ENCODE data around the gene FRMD4B. TPM values are rescaled to one million over a fixed set of nuclear protein-coding genes. Genes with fewer than 3 reads are reported as not detected.

FRMD4B gene
- total RNA-seq, 4 donors from 2014 or later, result 9.3 to 54.5 (median 27.9) TPM

DNA sequence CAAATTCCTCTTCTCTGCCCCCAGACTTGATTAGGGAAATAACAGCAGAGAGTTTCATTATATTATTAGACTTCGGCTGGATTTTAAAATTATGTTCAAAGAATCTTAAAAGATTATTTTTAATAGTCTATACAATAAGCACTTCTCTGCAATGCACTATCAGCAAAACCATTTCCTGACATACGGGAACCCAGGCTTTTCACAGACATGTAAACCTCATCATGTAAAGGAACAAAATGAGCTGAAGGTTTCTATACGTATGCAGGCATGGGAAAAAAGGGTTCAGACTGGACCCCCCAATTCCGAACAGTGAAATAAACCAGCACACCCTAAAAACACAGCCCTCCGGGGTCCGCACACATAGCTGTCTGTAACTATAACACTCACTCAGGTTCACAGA lies 185.9 kb downstream of the FRMD4B start:
- no peak for DNase-seq
- H3K4me1 ChIP-seq, result peaks cover 0 to 3% (median 0%) of the 10 kb centered on the region in 4 donors
- no peaks in the 10 kb centered on the region for H3K27me3 ChIP-seq
- H3K9me3 ChIP-seq, result no peaks in the 10 kb centered on the region
- peak overlapping the region; percentile 65 to 80 (median 77) for H3K27ac ChIP-seq
- TF ChIP-seq, protein P1, sequence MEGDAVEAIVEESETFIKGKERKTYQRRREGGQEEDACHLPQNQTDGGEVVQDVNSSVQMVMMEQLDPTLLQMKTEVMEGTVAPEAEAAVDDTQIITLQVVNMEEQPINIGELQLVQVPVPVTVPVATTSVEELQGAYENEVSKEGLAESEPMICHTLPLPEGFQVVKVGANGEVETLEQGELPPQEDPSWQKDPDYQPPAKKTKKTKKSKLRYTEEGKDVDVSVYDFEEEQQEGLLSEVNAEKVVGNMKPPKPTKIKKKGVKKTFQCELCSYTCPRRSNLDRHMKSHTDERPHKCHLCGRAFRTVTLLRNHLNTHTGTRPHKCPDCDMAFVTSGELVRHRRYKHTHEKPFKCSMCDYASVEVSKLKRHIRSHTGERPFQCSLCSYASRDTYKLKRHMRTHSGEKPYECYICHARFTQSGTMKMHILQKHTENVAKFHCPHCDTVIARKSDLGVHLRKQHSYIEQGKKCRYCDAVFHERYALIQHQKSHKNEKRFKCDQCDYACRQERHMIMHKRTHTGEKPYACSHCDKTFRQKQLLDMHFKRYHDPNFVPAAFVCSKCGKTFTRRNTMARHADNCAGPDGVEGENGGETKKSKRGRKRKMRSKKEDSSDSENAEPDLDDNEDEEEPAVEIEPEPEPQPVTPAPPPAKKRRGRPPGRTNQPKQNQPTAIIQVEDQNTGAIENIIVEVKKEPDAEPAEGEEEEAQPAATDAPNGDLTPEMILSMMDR (IDR thresholded peaks at IDR 0.05), result no peak
- no peak for TF ChIP-seq POLR2A (IDR thresholded peaks at IDR 0.05)
- peak overlapping the region; percentile 27 to 60 (median 48) for H3K4me3 ChIP-seq
- peaks cover 0 to 3% (median 0%) of the 10 kb centered on the region in 3 donors for H3K36me3 ChIP-seq

DNA sequence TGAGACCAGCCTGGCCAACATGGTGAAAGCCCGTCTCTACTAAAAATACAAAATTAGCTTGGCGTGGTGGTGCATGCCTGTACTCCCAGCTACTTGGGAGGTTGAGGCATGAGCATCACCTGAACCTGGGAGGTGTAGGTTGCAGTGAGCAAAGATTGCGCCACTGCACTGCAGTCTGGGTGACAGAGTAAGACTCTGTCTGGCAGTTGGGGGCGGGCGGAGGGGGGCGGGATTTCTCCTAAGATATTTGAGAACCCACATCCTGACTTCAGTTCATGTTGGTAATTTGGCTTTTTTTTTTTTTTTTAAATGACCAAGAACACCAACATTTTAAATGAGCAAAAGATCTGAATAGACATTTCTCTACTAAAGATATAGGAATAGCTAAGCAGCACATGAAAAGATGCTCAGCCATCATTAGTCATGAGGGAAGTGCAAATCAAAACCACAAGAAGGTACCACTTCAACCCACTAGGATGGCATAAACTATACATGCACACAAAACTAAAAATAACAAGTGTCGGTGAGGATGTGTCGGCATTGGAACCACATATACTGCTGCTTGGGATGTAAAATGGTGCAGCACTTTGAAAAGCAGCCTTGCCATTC lies 187.9 kb downstream of the FRMD4B start:
- H3K4me1 ChIP-seq, result no peaks in the 10 kb centered on the region
- TF ChIP-seq, protein P1 (IDR thresholded peaks at IDR 0.05), result no peak
- no peak for TF ChIP-seq POLR2A (IDR thresholded peaks at IDR 0.05)
- H3K36me3 ChIP-seq, result peaks cover 0 to 20% (median 0%) of the 10 kb centered on the region in 3 donors
- DNase-seq, result peak; percentile 49 to 75 (median 51)
- peak overlapping the region in 3 of 4 donors; percentile 57 to 78 (median 65) for H3K27ac ChIP-seq
- no peaks in the 10 kb centered on the region for H3K9me3 ChIP-seq
- H3K27me3 ChIP-seq, result no peaks in the 10 kb centered on the region
- H3K4me3 ChIP-seq, result peak overlapping the region in 1 of 4 donors; percentile 53

DNA sequence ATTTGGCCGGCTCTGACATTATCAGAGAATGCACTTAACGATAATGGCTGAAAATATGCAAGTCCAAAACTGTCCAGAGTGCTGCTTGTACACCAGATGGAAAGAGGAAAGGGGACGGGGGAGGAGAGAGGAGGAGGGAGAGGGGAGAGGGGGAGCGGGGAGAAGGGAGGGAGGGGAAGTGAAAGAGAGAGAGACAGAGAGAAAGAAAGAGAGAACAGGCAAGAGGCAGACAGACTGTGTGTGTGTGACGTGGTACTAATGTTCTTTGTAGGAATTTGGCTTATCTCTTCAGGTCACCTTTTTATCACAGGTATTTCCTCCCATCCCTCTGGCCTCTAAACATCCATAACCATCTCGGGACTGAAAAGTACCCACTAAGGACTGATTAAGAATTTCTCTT lies 188.4 kb downstream of the FRMD4B start:
- H3K4me3 ChIP-seq, result no peak overlapping the region
- no peaks in the 10 kb centered on the region for H3K9me3 ChIP-seq
- peaks cover 0 to 23% (median 0%) of the 10 kb centered on the region in 3 donors for H3K36me3 ChIP-seq
- DNase-seq, result no peak
- H3K27ac ChIP-seq, result no peak overlapping the region
- no peaks in the 10 kb centered on the region for H3K4me1 ChIP-seq
- TF ChIP-seq, protein P1 (IDR thresholded peaks at IDR 0.05), result no peak
- TF ChIP-seq POLR2A (IDR thresholded peaks at IDR 0.05), result no peak
- H3K27me3 ChIP-seq, result no peaks in the 10 kb centered on the region

DNA sequence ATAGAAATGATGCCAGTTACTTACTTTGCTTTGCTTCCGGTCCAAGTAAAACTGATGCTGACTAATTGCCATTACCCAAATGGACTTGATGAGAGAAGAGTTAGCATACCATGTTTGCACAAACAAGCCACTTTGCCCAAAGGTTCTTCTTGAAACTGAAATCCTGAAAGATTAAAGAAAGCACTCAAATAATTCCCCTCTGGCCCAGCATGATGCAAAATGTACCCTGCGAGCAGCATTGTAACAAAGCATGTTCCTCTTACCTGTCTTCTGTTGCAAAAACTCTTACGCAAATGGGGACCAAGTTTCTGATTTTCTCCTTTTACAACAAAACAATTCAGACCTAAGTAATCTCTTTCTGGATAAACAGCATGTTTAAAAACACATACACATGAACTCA lies 189.0 kb downstream of the FRMD4B start:
- no peaks in the 10 kb centered on the region for H3K9me3 ChIP-seq
- H3K27ac ChIP-seq, result no peak overlapping the region
- no peaks in the 10 kb centered on the region for H3K4me1 ChIP-seq
- no peak for DNase-seq
- H3K4me3 ChIP-seq, result no peak overlapping the region
- TF ChIP-seq POLR2A (IDR thresholded peaks at IDR 0.05), result no peak
- TF ChIP-seq, protein P1 (IDR thresholded peaks at IDR 0.05), result no peak
- H3K36me3 ChIP-seq, result peaks cover 0 to 29% (median 0%) of the 10 kb centered on the region in 3 donors
- no peaks in the 10 kb centered on the region for H3K27me3 ChIP-seq

DNA sequence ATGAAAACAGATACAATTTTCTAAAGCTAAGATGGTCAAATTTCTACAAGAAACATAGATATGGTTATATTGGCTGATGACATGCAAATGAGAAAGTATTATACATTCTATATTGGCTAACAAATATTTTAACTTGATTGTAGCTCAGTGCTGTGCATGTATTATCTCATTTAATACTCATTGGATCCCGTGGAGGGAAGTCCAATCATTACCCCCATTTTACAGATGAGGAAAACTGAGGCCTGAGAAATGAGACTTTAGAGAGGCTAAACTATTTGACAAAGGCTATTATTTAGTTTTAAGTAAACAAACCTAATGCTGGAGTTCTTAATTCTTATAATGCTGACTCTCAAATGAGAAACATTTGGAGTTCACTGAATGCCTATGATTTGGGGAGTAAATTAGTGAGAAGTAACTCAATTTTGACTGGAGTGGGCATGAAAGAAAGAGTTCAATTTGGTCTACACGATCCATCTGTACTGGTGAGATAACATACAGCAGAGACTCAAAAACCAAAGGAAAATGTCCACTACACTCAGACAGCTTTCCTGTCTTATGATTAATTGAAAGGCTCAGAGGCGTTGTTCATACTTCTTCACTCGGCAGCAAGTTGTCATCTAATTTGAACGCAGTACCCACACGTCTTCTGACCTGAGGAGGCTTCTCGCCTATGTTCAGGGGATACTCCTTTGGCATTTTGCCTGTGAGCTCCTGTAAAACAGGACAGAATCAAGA lies 191.3 kb downstream of the FRMD4B start:
- no peak overlapping the region for H3K27ac ChIP-seq
- peaks cover 0 to 49% (median 0%) of the 10 kb centered on the region in 3 donors for H3K36me3 ChIP-seq
- no peaks in the 10 kb centered on the region for H3K27me3 ChIP-seq
- TF ChIP-seq, protein P1 (IDR thresholded peaks at IDR 0.05), result no peak
- TF ChIP-seq POLR2A (IDR thresholded peaks at IDR 0.05), result no peak
- no peaks in the 10 kb centered on the region for H3K4me1 ChIP-seq
- H3K4me3 ChIP-seq, result no peak overlapping the region
- no peak for DNase-seq
- H3K9me3 ChIP-seq, result no peaks in the 10 kb centered on the region
